Muscle of back (tissue), 11 donors: Measurements from ENCODE around the gene ZMAT5. TPM values are rescaled to one million over a fixed set of nuclear protein-coding genes. Genes with fewer than 3 reads are reported as not detected.

Source experiments
- DNase-seq, 3 donors: peaks; one replicate each; pipeline versions ENCODE4 v3.0.0 to v3.0.0-alpha.2; 2013
- polyA plus RNA-seq, 10 donors: library from polyadenylated mRNA; unstranded; fragments of 120-200 nt; gene quantifications; one replicate each; pipeline ENCODE4 v1.2.1, GENCODE V29; 2013; ENCODE audit not compliant: insufficient read length in 10 of 10

The ZMAT5 gene
- polyA plus RNA-seq, 10 donors = 13.2 to 21.4 (median 16.6) TPM

GRCh38 chr22:29787371-29787980 is 20.7 kb upstream of the ZMAT5 start:
- no peak for DNase-seq

- DNase-seq = no peak
These were observed 19.2 kb upstream of the ZMAT5 start for GRCh38 chr22:29786031-29786430.

GRCh38 chr22:29784451-29785361 is 17.9 kb upstream of the ZMAT5 start:
- DNase-seq = peak in 2 of 3 donors; percentile 59 to 76

- no peak for DNase-seq
These were observed 15.4 kb upstream of the ZMAT5 start for GRCh38 chr22:29782061-29782845.

GRCh38 chr22:29780748-29781676 is 14.2 kb upstream of the ZMAT5 start:
- peak in 2 of 3 donors; percentile 53 to 81 for DNase-seq

- no peak for DNase-seq
These were observed 13.4 kb upstream of the ZMAT5 start for GRCh38 chr22:29780220-29780619.

- no peak for DNase-seq
These were observed 6.4 kb upstream of the ZMAT5 start for GRCh38 chr22:29773233-29773632.

- peak; percentile 27 to 70 (median 60) for DNase-seq
These were observed 5.4 kb upstream of the ZMAT5 start for GRCh38 chr22:29772170-29772641.

- no peak for DNase-seq
These were observed 3.0 kb upstream of the ZMAT5 start for GRCh38 chr22:29769723-29770321.

- no peak for DNase-seq
These were observed 1.4 kb upstream of the ZMAT5 start for GRCh38 chr22:29768052-29768693.

- peak; percentile 92 to 97 (median 95) for DNase-seq
These were observed 604 bp upstream of the ZMAT5 start, which contains the start of gene UQCR10 for GRCh38 chr22:29767171-29768051. UQCR10 (plus strand) TSS chr22:29767369; CDS start chr22:29767399, 30 bp downstream.

GRCh38 chr22:29765905-29766631 is 739 bp downstream of the ZMAT5 start:
- no peak for DNase-seq

- DNase-seq = no peak
These were observed 4.5 kb downstream of the ZMAT5 start for GRCh38 chr22:29762263-29762662.

- no peak for DNase-seq
These were observed 7.8 kb downstream of the ZMAT5 start for GRCh38 chr22:29758959-29759358.

- no peak for DNase-seq
These were observed 8.7 kb downstream of the ZMAT5 start for GRCh38 chr22:29758068-29758622.

- no peak for DNase-seq
These were observed 9.7 kb downstream of the ZMAT5 start for GRCh38 chr22:29757096-29757495.

GRCh38 chr22:29756341-29756740 is 10.5 kb downstream of the ZMAT5 start:
- no peak for DNase-seq

- no peak for DNase-seq
These were observed 10.9 kb downstream of the ZMAT5 start for GRCh38 chr22:29755889-29756288.
